Spleen (tissue), 7 donors: ENCODE measurements around the gene NUDT4.

Source experiments
- CTCF ChIP-seq, 11 experiments: fragments of 200-600 bp in 7 of 11; fragments of 450-650 bp in 4 of 11; sonication (generic) in 4 of 11; IDR thresholded peaks in 8 of 11; conservative IDR thresholded peaks in 3 of 11; 1 replicate in 7 of 11; 2 replicates in 4 of 11; pipeline versions ENCODE4 v1.4.0 to v1.8.0; 2016 to 2021; ENCODE audit warnings: antibody characterized with exemption in 11 of 11, inconsistent platforms in 4 of 11, mild to moderate bottlenecking in 1 of 11
- POLR2A ChIP-seq, 3 donors: fragments of 450-650 bp; IDR thresholded peaks; one replicate each; pipeline ENCODE4 v1.5.1; 2017; ENCODE audit warnings: antibody characterized with exemption in 3 of 3, mild to moderate bottlenecking in 1 of 3
- POLR2AphosphoS5 ChIP-seq, 3 donors: sonication (generic); formaldehyde crosslinking; IDR thresholded peaks; one replicate each; pipeline ENCODE4 v1.5.1; 2017; ENCODE audit warnings: antibody characterized with exemption in 3 of 3
- donor health status: DM: no; HTN: no; CAD: no; lungs with moderate emphysema.
- donor health status: DM: no; HTN: no; CAD: no.
- donor health status: DM: no; HTN: no; CAD: no.

GRCh38 chr12:93375906-93376305, 1.8 kb upstream of the NUDT4 start:
- TF ChIP-seq CTCF (IDR thresholded peaks at IDR 0.05 in 8 of 11, conservative IDR thresholded peaks at IDR 0.05 in 3 of 11) (no peak), POLR2AphosphoS5 (IDR thresholded peaks at IDR 0.05) (no peak), POLR2A (IDR thresholded peaks at IDR 0.05) (no peak)
